Osteoblast (primary cell): ENCODE results near the gene AEN. TPM values are rescaled to one million over a fixed set of nuclear protein-coding genes. Genes with fewer than 3 reads are reported as not detected.
"Not testable (repeated sequence)": the region's sequence is repeated elsewhere in the genome, so short reads cannot be mapped to it uniquely, and the experiment has no call there.

Experiments used
- DNase-seq: peaks from one replicate; pipeline ENCODE4 v3.0.0; 2011; ENCODE audit warnings: low spot score, mixed read lengths; ENCODE audit not compliant: insufficient read length; ENCODE audit errors: missing footprints
- H2AFZ ChIP-seq: 2 replicates; pipeline ENCODE4 v1.6.0; 2011; ENCODE audit warnings: mild to moderate bottlenecking, low read length
- H3K27ac ChIP-seq: 2 replicates; pipeline ENCODE4 v1.5.1; 2011; ENCODE audit warnings: mild to moderate bottlenecking, low read depth, low read length, moderate library complexity
- H3K27me3 ChIP-seq: 2 replicates; pipeline ENCODE4 v1.6.0; 2012; ENCODE audit warnings: mild to moderate bottlenecking, control low read depth, inconsistent platforms, low read length, moderate library complexity; ENCODE audit not compliant: insufficient read depth
- H3K36me3 ChIP-seq: 2 replicates; pipeline ENCODE4 v1.5.1; 2011; ENCODE audit warnings: mild to moderate bottlenecking, low read length, control low read depth, moderate library complexity; ENCODE audit not compliant: insufficient read depth
- H3K4me1 ChIP-seq: 2 replicates; pipeline ENCODE4 v1.5.1; 2011; ENCODE audit warnings: mild to moderate bottlenecking, low read length, control low read depth, moderate library complexity; ENCODE audit not compliant: insufficient read depth
- H3K4me2 ChIP-seq: 2 replicates; pipeline ENCODE4 v1.6.0; 2011; ENCODE audit warnings: mild to moderate bottlenecking, low read length; ENCODE audit not compliant: insufficient read depth
- H3K4me3 ChIP-seq: fragments of 200-600 bp; sonication (generic); 3 replicates; pipeline ENCODE4 v1.5.1; 2012; ENCODE audit warnings: mild to moderate bottlenecking, low read length, inconsistent platforms; ENCODE audit not compliant: insufficient read depth
- H3K79me2 ChIP-seq: 2 replicates; pipeline ENCODE4 v1.6.0; 2012; ENCODE audit warnings: mild to moderate bottlenecking, low read length, control low read depth, inconsistent platforms; ENCODE audit not compliant: insufficient read depth
- H3K9me3 ChIP-seq: 2 replicates; pipeline ENCODE4 v1.5.1; 2011; ENCODE audit warnings: low read depth, low read length, control low read depth
- H4K20me1 ChIP-seq: 2 replicates; pipeline ENCODE4 v1.6.0; 2012; ENCODE audit warnings: mild to moderate bottlenecking, low read length, control low read depth; ENCODE audit not compliant: insufficient read depth
- total RNA-seq: library from RNA; depleted of rRNA; stranded (reverse); fragments of >200 nt; gene quantifications from 2 replicates; pipeline ENCODE4 v1.2.3, GENCODE V29; 2012
- TF ChIP-seq, protein P1 (sequence below): IDR thresholded peaks from 2 replicates; pipeline ENCODE4 v1.5.1; 2011; ENCODE audit warnings: mild to moderate bottlenecking, low read depth, low read length, moderate library complexity; ENCODE audit errors: extremely low read depth

AEN gene
- total RNA-seq, 1 donor: 46.3 TPM

DNA sequence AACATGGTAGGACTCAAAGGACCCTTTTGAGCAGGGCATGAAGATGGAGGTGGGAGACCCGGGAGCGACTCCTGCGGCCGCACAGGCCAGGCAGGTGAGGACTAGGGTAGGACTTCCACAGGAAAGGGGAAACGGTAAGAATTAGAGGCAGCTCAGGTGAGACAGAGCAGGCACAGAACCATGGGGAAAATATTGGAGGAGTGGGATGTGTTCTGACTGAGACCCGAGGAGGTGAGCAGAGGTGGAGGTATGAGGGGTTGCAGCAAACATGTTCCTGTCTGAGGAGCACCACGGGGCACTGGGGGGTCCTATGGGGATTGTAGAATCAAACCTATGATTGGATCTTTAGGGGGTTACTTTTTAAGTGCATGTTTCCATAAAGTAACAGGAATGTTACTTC is 16.3 kb downstream of the AEN start:
- H3K4me1 ChIP-seq: peaks cover 17% of the 10 kb centered on the region
- no peak overlapping the region for H2AFZ ChIP-seq
- TF ChIP-seq, protein P1, sequence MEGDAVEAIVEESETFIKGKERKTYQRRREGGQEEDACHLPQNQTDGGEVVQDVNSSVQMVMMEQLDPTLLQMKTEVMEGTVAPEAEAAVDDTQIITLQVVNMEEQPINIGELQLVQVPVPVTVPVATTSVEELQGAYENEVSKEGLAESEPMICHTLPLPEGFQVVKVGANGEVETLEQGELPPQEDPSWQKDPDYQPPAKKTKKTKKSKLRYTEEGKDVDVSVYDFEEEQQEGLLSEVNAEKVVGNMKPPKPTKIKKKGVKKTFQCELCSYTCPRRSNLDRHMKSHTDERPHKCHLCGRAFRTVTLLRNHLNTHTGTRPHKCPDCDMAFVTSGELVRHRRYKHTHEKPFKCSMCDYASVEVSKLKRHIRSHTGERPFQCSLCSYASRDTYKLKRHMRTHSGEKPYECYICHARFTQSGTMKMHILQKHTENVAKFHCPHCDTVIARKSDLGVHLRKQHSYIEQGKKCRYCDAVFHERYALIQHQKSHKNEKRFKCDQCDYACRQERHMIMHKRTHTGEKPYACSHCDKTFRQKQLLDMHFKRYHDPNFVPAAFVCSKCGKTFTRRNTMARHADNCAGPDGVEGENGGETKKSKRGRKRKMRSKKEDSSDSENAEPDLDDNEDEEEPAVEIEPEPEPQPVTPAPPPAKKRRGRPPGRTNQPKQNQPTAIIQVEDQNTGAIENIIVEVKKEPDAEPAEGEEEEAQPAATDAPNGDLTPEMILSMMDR: no peak
- H3K27ac ChIP-seq: peak overlapping the region; percentile 96
- H3K9me3 ChIP-seq: no peaks in the 10 kb centered on the region
- no peak for DNase-seq
- H3K36me3 ChIP-seq: peaks cover 29% of the 10 kb centered on the region
- no peaks in the 10 kb centered on the region for H4K20me1 ChIP-seq
- H3K4me2 ChIP-seq: no peak overlapping the region
- H3K27me3 ChIP-seq: no peaks in the 10 kb centered on the region
- no peak overlapping the region for H3K4me3 ChIP-seq
- H3K79me2 ChIP-seq: peaks cover 6% of the 10 kb centered on the region

DNA sequence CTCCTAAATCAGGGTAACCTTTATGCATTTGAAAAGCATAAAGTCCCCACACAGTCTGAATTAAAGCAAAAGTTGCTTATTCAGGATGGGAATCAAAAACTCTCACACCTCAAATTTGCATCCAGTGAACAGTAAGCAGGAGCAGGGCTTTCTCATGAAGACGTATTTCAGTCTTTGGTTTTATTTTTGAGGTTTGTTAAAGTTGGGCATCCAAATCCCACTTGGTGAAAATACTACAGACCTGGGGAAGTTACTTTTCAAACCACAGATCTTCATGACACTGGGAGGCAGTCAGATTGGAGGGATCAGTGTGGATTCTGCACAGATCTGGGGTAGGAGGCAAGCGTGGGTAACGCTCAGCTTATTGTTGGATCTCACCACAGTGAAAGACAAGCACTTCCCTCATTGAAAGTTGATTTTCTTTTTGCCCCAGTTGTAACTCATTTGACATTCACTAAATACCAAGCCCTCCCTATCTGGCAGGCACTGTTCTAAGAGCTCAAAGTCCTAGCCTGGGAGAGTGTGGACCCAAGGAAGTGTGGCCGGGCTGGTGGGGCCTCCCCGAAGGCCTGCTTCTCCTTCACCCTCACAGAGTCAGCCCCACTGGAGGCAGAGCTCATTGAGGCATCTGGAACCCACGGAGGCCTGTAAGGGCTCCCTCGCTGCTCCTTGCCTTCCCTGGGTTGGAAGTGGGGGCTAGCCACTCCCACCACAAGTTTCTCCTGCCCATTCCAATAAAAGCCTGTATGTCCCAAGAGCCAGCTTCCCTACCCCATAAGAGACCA is 16.9 kb downstream of the AEN start:
- H3K27ac ChIP-seq: peak overlapping the region; percentile 96
- H3K36me3 ChIP-seq: peaks cover 25% of the 10 kb centered on the region
- H3K27me3 ChIP-seq: no peaks in the 10 kb centered on the region
- TF ChIP-seq, protein P1: no peak
- H4K20me1 ChIP-seq: no peaks in the 10 kb centered on the region
- H3K4me3 ChIP-seq: peak overlapping the region; percentile 69
- DNase-seq: peak; percentile 83
- no peaks in the 10 kb centered on the region for H3K9me3 ChIP-seq
- peak overlapping the region; percentile 2 for H2AFZ ChIP-seq
- H3K4me1 ChIP-seq: peaks cover 17% of the 10 kb centered on the region
- H3K4me2 ChIP-seq: peak overlapping the region; percentile 80
- peaks cover 2% of the 10 kb centered on the region for H3K79me2 ChIP-seq

- TF ChIP-seq, protein P1: peak; percentile 40
Observed at GRCh38 chr15:88638626-88639372, 17.7 kb downstream of the AEN start, which contains the start of gene ISG20. Gene ISG20 (plus strand): TSS chr15:88639016. CDS start chr15:88639367, 351 bp downstream.

DNA sequence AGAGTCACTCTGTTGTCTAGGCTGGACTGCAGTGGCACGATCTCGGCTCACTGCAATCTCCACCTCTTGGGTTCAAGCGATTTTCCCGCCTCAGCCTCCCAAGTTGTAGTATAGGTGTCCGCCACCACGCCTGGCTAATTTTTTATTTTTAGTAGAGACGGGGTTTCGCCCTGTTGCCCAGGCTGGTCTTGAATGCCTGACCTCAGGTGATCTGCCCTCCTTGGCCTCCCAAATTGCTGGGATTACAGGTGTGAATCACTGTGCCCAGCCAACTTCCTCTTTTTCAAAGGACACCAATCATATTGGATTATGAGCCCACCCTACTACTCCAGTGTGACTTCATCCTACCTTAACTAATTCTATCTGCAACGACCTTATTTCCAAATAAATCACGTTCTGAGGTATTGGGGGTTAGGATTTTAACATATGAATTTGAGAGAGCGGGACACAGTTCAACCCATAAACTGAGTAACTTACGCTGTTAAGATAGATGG is 20.9 kb downstream of the AEN start:
- Histone ChIP-seq H3K9me3 (no peaks in the 10 kb centered on the region), H3K4me3 (no peak overlapping the region), H3K27ac (no peak overlapping the region), H3K79me2 (no peaks in the 10 kb centered on the region), H3K36me3 (no peaks in the 10 kb centered on the region), H2AFZ (no peak overlapping the region), H3K27me3 (no peaks in the 10 kb centered on the region), H3K4me2 (no peak overlapping the region), H3K4me1 (peaks cover 17% of the 10 kb centered on the region), H4K20me1 (no peaks in the 10 kb centered on the region)
- DNase-seq: no peak
- TF ChIP-seq, protein P1: no peak

More at GRCh38 chr15:88638626-88639372, 17.7 kb downstream of the AEN start, which contains the start of gene ISG20:
- Histone ChIP-seq H3K4me3 (peak within 1 kb of the TSS; percentile 69), H4K20me1 (no peaks in the 10 kb centered on the region), H3K36me3 (peaks cover 18% of the 10 kb centered on the region), H3K27me3 (no peaks in the 10 kb centered on the region), H3K4me1 (peaks cover 17% of the 10 kb centered on the region), H3K27ac (peak within 1 kb of the TSS; percentile 96), H2AFZ (peak within 1 kb of the TSS; percentile 2), H3K9me3 (no peaks in the 10 kb centered on the region), H3K79me2 (peaks cover 2% of the 10 kb centered on the region), H3K4me2 (peak within 1 kb of the TSS; percentile 80)
- peak; percentile 99 for DNase-seq

GRCh38 chr15:88642514-88642913 is 21.4 kb downstream of the AEN start:
- H3K79me2 ChIP-seq, H3K27me3 ChIP-seq, DNase-seq, H4K20me1 ChIP-seq, H3K36me3 ChIP-seq, H3K4me2 ChIP-seq, H3K4me3 ChIP-seq, H3K27ac ChIP-seq, H3K9me3 ChIP-seq, H2AFZ ChIP-seq: not testable (repeated sequence)
- H3K4me1 ChIP-seq: peaks cover 16% of the 10 kb centered on the region
